Endothelial cell (in vitro differentiated cells): ENCODE results near the gene OLFML2A. TPM values are rescaled to one million over a fixed set of nuclear protein-coding genes. Genes with fewer than 3 reads are reported as not detected.
A peak's percentile ranks its signal among the peaks of the same experiment; 100 is the strongest.

Experiments used
- DNase-seq: peaks from one replicate; pipeline ENCODE4 v3.0.0; 2021; ENCODE audit warnings: low spot score
- H3K27ac Mint-ChIP-seq: one replicate; pipeline ENCODE4 v1.8.0; 2021; ENCODE audit warnings: mixed read lengths, inconsistent platforms; ENCODE audit not compliant: unreplicated experiment
- H3K27me3 Mint-ChIP-seq: one replicate; pipeline ENCODE4 v1.8.0; 2021; ENCODE audit warnings: mild to moderate bottlenecking, moderate library complexity, mixed read lengths, inconsistent platforms; ENCODE audit not compliant: unreplicated experiment
- H3K36me3 Mint-ChIP-seq: one replicate; pipeline ENCODE4 v1.8.0; 2021; ENCODE audit warnings: mild to moderate bottlenecking, low read depth, mixed read lengths, inconsistent platforms; ENCODE audit not compliant: unreplicated experiment
- H3K4me1 Mint-ChIP-seq: one replicate; pipeline ENCODE4 v1.8.0; 2021; ENCODE audit warnings: mild to moderate bottlenecking, mixed read lengths, inconsistent platforms; ENCODE audit not compliant: unreplicated experiment
- H3K4me3 Mint-ChIP-seq: one replicate; pipeline ENCODE4 v1.8.0; 2021; ENCODE audit warnings: mild to moderate bottlenecking, mixed read lengths, inconsistent platforms; ENCODE audit not compliant: unreplicated experiment
- H3K9me3 Mint-ChIP-seq: one replicate; pipeline ENCODE4 v1.8.0; 2021; ENCODE audit warnings: mixed read lengths, inconsistent platforms; ENCODE audit not compliant: unreplicated experiment
- total RNA-seq: library from RNA; stranded (reverse); fragmentation: NEBNext Ultra II Directional; extraction: Animal tissue kit (Norgen Biotek cat#: 25700); gene quantifications from one replicate; pipeline ENCODE4 v1.2.1, GENCODE V29; 2021; ENCODE audit not compliant: unreplicated experiment
- TF ChIP-seq, protein P1 (sequence below): fragments of 200-600 bp; sonication (generic); IDR thresholded peaks from one replicate; pipeline ENCODE4 v1.5.0; 2021; ENCODE audit warnings: antibody characterized with exemption; ENCODE audit not compliant: unreplicated experiment

OLFML2A gene
- total RNA-seq, 1 donor from 2014 or later = 18.2 TPM

GRCh38 chr9:124764774-124765438 lies 12.0 kb upstream of the OLFML2A start:
- TF ChIP-seq, protein P1, sequence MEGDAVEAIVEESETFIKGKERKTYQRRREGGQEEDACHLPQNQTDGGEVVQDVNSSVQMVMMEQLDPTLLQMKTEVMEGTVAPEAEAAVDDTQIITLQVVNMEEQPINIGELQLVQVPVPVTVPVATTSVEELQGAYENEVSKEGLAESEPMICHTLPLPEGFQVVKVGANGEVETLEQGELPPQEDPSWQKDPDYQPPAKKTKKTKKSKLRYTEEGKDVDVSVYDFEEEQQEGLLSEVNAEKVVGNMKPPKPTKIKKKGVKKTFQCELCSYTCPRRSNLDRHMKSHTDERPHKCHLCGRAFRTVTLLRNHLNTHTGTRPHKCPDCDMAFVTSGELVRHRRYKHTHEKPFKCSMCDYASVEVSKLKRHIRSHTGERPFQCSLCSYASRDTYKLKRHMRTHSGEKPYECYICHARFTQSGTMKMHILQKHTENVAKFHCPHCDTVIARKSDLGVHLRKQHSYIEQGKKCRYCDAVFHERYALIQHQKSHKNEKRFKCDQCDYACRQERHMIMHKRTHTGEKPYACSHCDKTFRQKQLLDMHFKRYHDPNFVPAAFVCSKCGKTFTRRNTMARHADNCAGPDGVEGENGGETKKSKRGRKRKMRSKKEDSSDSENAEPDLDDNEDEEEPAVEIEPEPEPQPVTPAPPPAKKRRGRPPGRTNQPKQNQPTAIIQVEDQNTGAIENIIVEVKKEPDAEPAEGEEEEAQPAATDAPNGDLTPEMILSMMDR = no peak
- no peak overlapping the region for H3K4me3 Mint-ChIP-seq
- no peak for DNase-seq
- H3K9me3 Mint-ChIP-seq = no peaks in the 10 kb centered on the region
- no peaks in the 10 kb centered on the region for H3K36me3 Mint-ChIP-seq
- H3K4me1 Mint-ChIP-seq = peaks cover 63% of the 10 kb centered on the region
- no peak overlapping the region for H3K27ac Mint-ChIP-seq
- H3K27me3 Mint-ChIP-seq = peaks cover 6% of the 10 kb centered on the region

DNA sequence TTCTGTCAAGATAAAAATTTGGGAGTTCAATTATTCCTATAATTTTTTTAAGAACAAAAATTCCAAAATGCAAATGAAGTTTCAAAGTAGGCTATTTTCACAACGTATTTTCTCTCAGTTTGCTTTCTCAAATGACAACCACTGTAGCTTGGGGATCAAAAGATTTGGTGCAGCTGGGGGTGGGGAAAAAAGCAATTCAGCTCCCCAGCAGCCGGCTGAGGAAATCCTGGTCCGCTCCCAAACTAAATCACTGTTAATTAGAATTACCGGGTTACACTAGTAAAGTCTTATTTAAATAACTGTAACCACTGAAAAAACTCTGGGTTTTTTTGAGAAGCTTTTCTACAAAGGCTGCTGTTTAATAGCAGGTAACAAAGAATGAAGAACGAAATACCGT lies 11.5 kb upstream of the OLFML2A start:
- no peak for DNase-seq
- H3K27ac Mint-ChIP-seq = no peak overlapping the region
- no peaks in the 10 kb centered on the region for H3K36me3 Mint-ChIP-seq
- no peak overlapping the region for H3K4me3 Mint-ChIP-seq
- H3K9me3 Mint-ChIP-seq = no peaks in the 10 kb centered on the region
- peaks cover 62% of the 10 kb centered on the region for H3K4me1 Mint-ChIP-seq
- peaks cover 6% of the 10 kb centered on the region for H3K27me3 Mint-ChIP-seq
- TF ChIP-seq, protein P1 = no peak

DNA sequence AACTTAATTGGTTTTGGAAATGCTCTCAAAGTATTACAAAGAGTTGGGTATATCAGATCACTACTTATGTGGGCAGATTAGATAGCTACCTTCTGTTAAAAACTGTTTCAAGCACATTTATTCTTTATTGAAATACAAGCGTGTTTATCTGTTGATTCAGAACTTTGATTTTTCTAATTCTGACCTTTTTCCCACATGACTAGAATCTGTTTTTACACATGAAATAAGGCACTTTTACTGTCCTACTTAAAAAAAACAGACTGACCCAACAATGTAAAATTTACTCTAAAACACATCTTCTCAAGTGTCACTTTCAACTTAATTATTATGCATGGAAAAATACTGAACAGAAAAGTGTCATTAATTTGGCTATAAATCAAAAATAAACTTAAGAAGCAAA lies 10.6 kb upstream of the OLFML2A start:
- Mint-ChIP-seq H3K9me3 (no peaks in the 10 kb centered on the region), H3K27ac (no peak overlapping the region), H3K36me3 (no peaks in the 10 kb centered on the region), H3K4me3 (no peak overlapping the region), H3K27me3 (peaks cover 8% of the 10 kb centered on the region), H3K4me1 (peaks cover 55% of the 10 kb centered on the region)
- DNase-seq = no peak
- TF ChIP-seq, protein P1 = no peak

- DNase-seq = no peak
- Mint-ChIP-seq H3K9me3 (no peaks in the 10 kb centered on the region), H3K27ac (peak overlapping the region; percentile 1), H3K4me3 (no peak overlapping the region), H3K27me3 (peaks cover 12% of the 10 kb centered on the region), H3K36me3 (no peaks in the 10 kb centered on the region), H3K4me1 (peaks cover 50% of the 10 kb centered on the region)
- TF ChIP-seq, protein P1 = no peak
These were observed 9.9 kb upstream of the OLFML2A start for GRCh38 chr9:124766815-124767554.

DNA sequence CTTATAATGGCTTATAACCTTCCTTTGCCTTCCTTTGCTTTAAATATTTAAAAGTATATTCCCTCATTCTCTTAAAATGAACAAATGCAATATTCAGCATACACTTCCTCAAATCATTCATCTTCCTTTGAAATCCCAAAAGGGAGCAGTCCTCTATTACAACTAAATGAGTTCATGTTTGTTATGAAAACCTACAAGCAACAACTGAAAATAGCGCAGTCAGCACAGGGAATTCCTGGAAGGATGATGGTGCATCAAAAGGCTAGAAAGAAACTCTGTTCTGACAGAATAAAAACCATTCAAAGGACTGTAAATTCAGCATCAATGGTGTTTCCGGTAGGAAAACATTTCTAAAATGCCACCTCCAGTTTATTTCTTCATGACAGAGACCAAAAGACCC lies 9.1 kb upstream of the OLFML2A start:
- Mint-ChIP-seq H3K27ac (no peak overlapping the region), H3K9me3 (no peaks in the 10 kb centered on the region), H3K27me3 (peaks cover 12% of the 10 kb centered on the region), H3K4me3 (peak overlapping the region; percentile 2), H3K4me1 (peaks cover 48% of the 10 kb centered on the region), H3K36me3 (no peaks in the 10 kb centered on the region)
- DNase-seq = no peak
- TF ChIP-seq, protein P1 = no peak
